ENCODE data around the gene ZNF362.

The ZNF362 gene, protein sequence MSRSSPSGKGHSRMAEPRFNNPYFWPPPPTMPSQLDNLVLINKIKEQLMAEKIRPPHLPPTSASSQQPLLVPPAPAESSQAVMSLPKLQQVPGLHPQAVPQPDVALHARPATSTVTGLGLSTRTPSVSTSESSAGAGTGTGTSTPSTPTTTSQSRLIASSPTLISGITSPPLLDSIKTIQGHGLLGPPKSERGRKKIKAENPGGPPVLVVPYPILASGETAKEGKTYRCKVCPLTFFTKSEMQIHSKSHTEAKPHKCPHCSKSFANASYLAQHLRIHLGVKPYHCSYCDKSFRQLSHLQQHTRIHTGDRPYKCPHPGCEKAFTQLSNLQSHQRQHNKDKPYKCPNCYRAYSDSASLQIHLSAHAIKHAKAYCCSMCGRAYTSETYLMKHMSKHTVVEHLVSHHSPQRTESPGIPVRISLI

DNA sequence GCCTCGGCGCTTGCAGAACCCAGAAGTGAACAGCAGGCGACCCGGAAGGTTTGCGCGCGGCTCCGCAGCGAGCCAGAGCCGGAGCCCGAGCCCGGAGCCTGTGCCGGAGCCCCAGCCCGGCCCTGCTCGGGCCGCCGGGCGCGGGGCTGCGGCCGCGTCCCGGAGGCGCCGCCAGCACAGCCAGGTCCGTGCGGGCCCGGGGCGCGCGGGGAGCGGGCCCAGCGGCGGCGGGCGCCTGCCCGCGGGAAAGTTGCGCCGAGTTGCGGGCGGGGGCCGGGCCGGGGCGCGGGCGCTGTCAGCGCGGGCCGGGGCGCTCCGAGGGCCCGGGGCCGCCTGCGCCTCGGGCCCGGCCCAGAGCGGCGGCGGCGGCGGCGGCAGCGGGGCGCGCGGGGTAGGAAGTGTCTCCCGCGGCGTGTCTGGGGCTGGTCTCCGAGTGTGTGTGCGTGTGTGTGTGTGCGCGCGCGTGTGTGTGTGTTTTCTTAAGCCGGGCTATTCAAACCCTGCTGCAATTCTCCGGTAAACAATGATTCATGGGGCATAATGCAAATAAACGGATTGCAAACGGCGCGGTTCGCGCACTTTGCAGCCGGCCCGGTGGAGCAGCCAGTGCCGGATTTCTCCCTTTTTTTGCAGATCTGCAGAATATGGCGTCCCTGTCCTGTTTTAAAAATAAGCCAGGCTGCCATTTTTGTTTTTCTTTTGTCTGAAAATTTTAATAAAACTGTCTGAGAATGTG is at the start of gene ZNF362:
Gene ZNF362 (plus strand): TSS at position 22 of the 736 bp plus-strand sequence. CDS start 14,083 bp downstream, outside the sequence.
- DNase-seq (ENCODE audit: low spot score), result peak; percentile 82
- TF ChIP-seq, protein P1, sequence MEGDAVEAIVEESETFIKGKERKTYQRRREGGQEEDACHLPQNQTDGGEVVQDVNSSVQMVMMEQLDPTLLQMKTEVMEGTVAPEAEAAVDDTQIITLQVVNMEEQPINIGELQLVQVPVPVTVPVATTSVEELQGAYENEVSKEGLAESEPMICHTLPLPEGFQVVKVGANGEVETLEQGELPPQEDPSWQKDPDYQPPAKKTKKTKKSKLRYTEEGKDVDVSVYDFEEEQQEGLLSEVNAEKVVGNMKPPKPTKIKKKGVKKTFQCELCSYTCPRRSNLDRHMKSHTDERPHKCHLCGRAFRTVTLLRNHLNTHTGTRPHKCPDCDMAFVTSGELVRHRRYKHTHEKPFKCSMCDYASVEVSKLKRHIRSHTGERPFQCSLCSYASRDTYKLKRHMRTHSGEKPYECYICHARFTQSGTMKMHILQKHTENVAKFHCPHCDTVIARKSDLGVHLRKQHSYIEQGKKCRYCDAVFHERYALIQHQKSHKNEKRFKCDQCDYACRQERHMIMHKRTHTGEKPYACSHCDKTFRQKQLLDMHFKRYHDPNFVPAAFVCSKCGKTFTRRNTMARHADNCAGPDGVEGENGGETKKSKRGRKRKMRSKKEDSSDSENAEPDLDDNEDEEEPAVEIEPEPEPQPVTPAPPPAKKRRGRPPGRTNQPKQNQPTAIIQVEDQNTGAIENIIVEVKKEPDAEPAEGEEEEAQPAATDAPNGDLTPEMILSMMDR (IDR thresholded peaks at IDR 0.05; ENCODE audit: borderline replicate concordance, control extremely low read depth, extremely low read depth, insufficient read depth, missing control alignments), result no peak
- in situ Hi-C loops (cut with MboI; ENCODE audit: low sequenced_read_pairs, unreplicated experiment), result no loop called here

DNA sequence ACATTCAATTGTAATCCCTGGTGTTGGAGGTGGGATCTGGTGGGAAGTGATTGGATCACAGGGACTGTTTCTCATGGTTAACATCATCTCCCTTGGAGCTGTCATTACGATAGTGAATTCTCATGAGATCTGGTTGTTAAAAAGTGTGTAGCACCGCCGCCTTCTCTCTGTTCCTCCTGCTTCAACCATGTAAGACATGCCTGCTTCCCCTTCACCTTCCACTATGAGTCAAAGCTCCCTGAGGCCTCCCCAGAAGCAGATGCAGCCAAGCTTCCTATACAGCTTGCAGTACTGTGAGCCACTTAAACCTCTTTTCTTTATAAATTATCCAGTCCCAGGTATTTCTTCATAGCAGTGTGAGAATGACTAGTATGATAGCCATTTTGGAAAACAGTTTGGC is 44.3 kb upstream of the ZNF362 start:
- in situ Hi-C loops (cut with MboI; ENCODE audit: low sequenced_read_pairs, unreplicated experiment), result no loop called here
- DNase-seq (ENCODE audit: low spot score), result no peak

DNA sequence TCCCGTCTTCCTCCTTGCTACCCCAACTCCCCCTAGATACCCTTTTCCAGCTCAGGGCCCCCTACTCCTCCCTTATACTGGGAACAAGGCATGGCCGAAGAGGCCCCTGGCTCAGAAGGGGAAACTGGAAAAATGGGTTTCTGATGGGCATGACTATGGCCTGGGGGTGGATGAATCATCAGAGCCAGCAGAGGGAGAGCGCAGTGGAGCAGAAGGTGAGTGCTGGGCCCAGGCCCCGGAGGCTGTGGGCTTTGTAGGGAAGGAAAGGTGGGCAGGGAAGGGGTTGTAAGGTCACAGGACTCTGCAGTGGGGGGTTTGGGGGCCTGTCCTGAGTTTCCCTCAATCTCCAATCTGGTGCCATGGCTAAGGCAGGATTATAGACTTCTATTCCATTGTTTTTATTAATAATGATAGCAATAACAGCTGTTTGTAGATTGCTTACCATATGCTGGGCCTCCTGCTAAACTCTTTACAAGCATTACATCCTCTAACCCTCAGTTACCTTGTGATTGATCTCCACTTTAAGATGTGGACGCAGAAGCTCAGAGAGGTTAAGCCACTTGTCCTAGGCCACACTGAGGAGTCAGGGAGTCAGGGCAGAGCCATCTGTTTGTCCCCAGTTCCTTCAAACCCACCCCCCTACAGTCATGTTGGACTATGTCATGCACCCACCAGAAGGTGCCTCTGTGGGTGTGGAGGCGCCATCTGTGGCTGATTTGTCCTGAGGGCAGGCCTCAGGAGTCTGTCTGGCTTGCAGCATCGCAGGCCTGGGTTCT is 36.2 kb upstream of the ZNF362 start:
- in situ Hi-C loops (cut with MboI; ENCODE audit: low sequenced_read_pairs, unreplicated experiment), result no loop called here
- TF ChIP-seq, protein P1 (IDR thresholded peaks at IDR 0.05; ENCODE audit: borderline replicate concordance, control extremely low read depth, extremely low read depth, insufficient read depth, missing control alignments), result no peak
- DNase-seq (ENCODE audit: low spot score), result no peak

More for the DNA sequence above, 44.3 kb upstream of the ZNF362 start:
- TF ChIP-seq, protein P1 (IDR thresholded peaks at IDR 0.05; ENCODE audit: borderline replicate concordance, control extremely low read depth, extremely low read depth, insufficient read depth, missing control alignments), result no peak

DNA sequence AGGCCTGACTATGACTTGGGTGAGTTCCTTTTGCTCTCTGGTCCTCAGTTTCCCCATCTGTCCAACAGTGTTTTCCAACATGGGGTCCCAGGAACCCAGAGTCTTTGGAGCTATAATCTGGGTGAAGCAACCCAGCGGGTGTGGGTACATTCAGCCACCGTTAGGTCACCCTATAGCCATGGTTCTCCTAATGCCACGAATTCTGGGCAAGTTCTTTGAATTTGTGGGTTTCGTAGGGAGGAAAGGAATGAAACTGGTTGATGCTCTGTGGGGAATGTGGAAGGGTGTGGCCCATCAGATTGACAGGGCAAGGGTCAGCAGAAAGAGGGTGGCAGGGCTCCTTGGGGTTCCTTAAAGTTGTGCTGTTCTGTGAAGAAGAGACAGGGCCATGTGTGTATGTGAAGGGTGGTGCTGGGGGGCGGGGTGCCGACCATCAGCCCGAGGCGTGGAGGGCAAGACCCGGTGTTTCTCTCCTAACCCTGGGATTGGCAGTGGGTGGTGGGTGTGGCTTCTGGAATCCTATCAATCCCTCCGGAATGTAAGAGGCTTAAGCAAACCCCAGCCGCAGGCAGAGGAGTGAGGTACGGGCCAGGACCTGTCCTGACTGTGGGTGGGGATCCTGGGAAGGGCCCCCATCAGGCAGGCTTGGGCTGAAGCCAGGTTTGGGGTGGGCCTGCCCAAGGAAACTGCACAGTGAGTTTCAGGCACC is 35.5 kb upstream of the ZNF362 start:
- in situ Hi-C loops (cut with MboI; ENCODE audit: low sequenced_read_pairs, unreplicated experiment), result no loop called here
- TF ChIP-seq, protein P1 (IDR thresholded peaks at IDR 0.05; ENCODE audit: borderline replicate concordance, control extremely low read depth, extremely low read depth, insufficient read depth, missing control alignments), result no peak
- no peak for DNase-seq (ENCODE audit: low spot score)

DNA sequence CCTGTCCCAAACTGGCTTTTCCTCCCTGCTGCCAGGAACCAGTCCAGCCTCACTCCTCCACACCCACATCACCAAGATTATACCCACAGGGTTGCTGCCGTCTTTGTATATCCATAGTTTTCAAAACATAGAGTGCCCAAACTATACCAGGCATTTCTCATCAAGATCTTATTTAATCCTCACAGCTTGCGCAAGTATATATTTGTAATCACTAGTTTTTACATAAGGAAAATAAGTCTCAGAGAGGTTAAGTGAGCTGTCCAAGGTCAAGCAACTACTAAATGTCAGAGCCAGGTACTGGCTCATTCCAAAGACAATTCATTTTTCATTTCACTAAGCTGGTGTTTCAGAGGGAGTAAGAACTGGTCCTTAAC is 34.9 kb upstream of the ZNF362 start:
- no peak for DNase-seq (ENCODE audit: low spot score)
- TF ChIP-seq, protein P1 (IDR thresholded peaks at IDR 0.05; ENCODE audit: borderline replicate concordance, control extremely low read depth, extremely low read depth, insufficient read depth, missing control alignments), result no peak
- in situ Hi-C loops (cut with MboI; ENCODE audit: low sequenced_read_pairs, unreplicated experiment), result no loop called here

DNA sequence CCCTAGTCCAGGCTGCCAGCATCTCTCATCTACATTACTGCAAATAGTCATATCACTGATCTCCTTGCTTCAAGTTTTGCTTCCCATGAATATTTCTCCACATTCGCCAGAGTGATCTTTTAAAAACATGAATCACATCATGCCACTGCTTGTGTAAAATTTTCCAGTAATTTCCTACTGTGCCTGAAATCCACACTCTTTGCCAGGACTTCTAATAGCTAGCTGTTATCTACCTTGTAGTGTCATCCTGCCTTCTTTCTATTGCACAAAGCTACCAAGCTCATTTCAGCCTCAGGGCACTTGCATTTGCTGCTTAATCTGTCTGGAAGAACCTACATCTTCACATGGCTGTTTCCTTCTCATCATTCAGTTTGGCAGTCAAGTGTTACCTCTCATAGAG is 33.9 kb upstream of the ZNF362 start:
- in situ Hi-C loops (cut with MboI; ENCODE audit: low sequenced_read_pairs, unreplicated experiment), result no loop called here
- no peak for DNase-seq (ENCODE audit: low spot score)
- TF ChIP-seq, protein P1 (IDR thresholded peaks at IDR 0.05; ENCODE audit: borderline replicate concordance, control extremely low read depth, extremely low read depth, insufficient read depth, missing control alignments), result no peak

All from GM13976 (cell line).